Peyer's patch (tissue), 4 donors: ENCODE measurements around the gene TMBIM1. TPM values are rescaled to one million over a fixed set of nuclear protein-coding genes. Genes with fewer than 3 reads are reported as not detected.
A peak's percentile ranks its signal among the peaks of the same experiment; 100 is the strongest.

Experiments used
- DNase-seq, 3 donors: peaks; one replicate each; pipeline ENCODE4 v3.0.0-alpha.2; 2017 to 2019
- H3K27ac ChIP-seq, 4 donors: fragments of 200-600 bp; sonication (generic); one replicate each; pipeline ENCODE4 v1.5.1; 2016 to 2019
- H3K27me3 ChIP-seq, 2 donors: fragments of 200-600 bp; sonication (generic); one replicate each; pipeline ENCODE4 v1.5.1; 2019
- H3K36me3 ChIP-seq, 3 donors: fragments of 200-600 bp; sonication (generic); one replicate each; pipeline ENCODE4 v1.5.1; 2016 to 2019
- H3K4me1 ChIP-seq, 4 donors: fragments of 200-600 bp; sonication (generic); one replicate each; pipeline ENCODE4 v1.5.1; 2016 to 2019
- H3K4me3 ChIP-seq, 4 donors: fragments of 200-600 bp; sonication (generic); 1 replicate in 3 of 4; 2 replicates in 1 of 4; pipeline ENCODE4 v1.5.1; 2016 to 2019; ENCODE audit warnings: mild to moderate bottlenecking in 1 of 4
- H3K9me3 ChIP-seq, 4 donors: fragments of 200-600 bp; sonication (generic); one replicate each; pipeline ENCODE4 v1.5.1; 2016 to 2019; ENCODE audit warnings: mild to moderate bottlenecking in 1 of 4
- POLR2A ChIP-seq, 2 donors: fragments of 450-650 bp; IDR thresholded peaks; one replicate each; pipeline ENCODE4 v1.5.1; 2017; ENCODE audit warnings: antibody characterized with exemption in 2 of 2, mild to moderate bottlenecking in 2 of 2, moderate library complexity in 2 of 2
- total RNA-seq, 4 donors: library from RNA; depleted of rRNA; stranded (reverse); fragments of >200 nt; gene quantifications; one replicate each; pipeline ENCODE4 v1.1.0, GENCODE V29; 2016
- TF ChIP-seq, protein P1 (sequence below), 6 experiments: fragments of 450-650 bp in 4 of 6; fragments of 200-600 bp in 2 of 6; sonication (generic) in 1 of 6; IDR thresholded peaks; one replicate each; pipeline ENCODE4 v1.5.1; 2017 to 2019; ENCODE audit warnings: antibody characterized with exemption in 6 of 6, mild to moderate bottlenecking in 3 of 6, moderate library complexity in 1 of 6

TMBIM1 gene
- total RNA-seq, 4 donors from 2014 or later: 97.4 to 431 (median 280) TPM

DNA sequence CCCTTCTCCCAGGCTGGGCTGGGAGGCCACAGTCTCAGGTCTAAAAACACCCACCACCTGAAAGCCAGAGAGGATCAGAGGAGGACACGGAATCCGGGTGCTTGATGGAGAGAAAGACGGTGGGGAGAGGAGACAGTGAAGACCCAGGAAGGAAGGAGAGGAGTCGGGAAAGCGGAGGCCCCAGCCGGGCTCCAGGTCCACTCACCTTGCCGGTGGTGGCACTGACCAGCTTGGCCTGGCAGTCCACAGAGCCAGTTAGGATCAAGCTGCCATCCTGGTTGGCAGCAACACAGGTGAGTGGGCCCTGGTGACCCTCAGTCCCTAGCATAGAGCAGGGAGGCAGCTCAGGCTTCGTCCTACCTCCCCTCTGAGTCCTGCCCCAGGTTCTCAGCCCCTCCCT is 26.7 kb downstream of the TMBIM1 start:
- peak overlapping the region in 1 of 4 donors; percentile 87 for H3K27ac ChIP-seq
- H3K4me1 ChIP-seq: peaks cover 4 to 63% (median 8%) of the 10 kb centered on the region in 4 donors
- H3K27me3 ChIP-seq: no peaks in the 10 kb centered on the region
- H3K4me3 ChIP-seq: no peak overlapping the region
- H3K9me3 ChIP-seq: no peaks in the 10 kb centered on the region
- TF ChIP-seq, protein P1, sequence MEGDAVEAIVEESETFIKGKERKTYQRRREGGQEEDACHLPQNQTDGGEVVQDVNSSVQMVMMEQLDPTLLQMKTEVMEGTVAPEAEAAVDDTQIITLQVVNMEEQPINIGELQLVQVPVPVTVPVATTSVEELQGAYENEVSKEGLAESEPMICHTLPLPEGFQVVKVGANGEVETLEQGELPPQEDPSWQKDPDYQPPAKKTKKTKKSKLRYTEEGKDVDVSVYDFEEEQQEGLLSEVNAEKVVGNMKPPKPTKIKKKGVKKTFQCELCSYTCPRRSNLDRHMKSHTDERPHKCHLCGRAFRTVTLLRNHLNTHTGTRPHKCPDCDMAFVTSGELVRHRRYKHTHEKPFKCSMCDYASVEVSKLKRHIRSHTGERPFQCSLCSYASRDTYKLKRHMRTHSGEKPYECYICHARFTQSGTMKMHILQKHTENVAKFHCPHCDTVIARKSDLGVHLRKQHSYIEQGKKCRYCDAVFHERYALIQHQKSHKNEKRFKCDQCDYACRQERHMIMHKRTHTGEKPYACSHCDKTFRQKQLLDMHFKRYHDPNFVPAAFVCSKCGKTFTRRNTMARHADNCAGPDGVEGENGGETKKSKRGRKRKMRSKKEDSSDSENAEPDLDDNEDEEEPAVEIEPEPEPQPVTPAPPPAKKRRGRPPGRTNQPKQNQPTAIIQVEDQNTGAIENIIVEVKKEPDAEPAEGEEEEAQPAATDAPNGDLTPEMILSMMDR (IDR thresholded peaks at IDR 0.05): no peak
- no peak for TF ChIP-seq POLR2A (IDR thresholded peaks at IDR 0.05)
- no peak for DNase-seq
- peaks cover 0 to 42% (median 0%) of the 10 kb centered on the region in 3 donors for H3K36me3 ChIP-seq

GRCh38 chr2:218264773-218265561 is 27.3 kb downstream of the TMBIM1 start:
- DNase-seq: peak in 2 of 3 donors; percentile 82 to 83
- Histone ChIP-seq H3K9me3 (no peaks in the 10 kb centered on the region), H3K4me3 (peak overlapping the region in 1 of 4 donors; percentile 11), H3K27me3 (no peaks in the 10 kb centered on the region), H3K36me3 (peaks cover 0 to 42% (median 0%) of the 10 kb centered on the region in 3 donors), H3K4me1 (peaks cover 4 to 69% (median 8%) of the 10 kb centered on the region in 4 donors), H3K27ac (peak overlapping the region in 3 of 4 donors; percentile 79 to 87 (median 85))
- TF ChIP-seq POLR2A (IDR thresholded peaks at IDR 0.05): peak in 1 of 2 donors; percentile 28
- TF ChIP-seq, protein P1 (IDR thresholded peaks at IDR 0.05): no peak

DNA sequence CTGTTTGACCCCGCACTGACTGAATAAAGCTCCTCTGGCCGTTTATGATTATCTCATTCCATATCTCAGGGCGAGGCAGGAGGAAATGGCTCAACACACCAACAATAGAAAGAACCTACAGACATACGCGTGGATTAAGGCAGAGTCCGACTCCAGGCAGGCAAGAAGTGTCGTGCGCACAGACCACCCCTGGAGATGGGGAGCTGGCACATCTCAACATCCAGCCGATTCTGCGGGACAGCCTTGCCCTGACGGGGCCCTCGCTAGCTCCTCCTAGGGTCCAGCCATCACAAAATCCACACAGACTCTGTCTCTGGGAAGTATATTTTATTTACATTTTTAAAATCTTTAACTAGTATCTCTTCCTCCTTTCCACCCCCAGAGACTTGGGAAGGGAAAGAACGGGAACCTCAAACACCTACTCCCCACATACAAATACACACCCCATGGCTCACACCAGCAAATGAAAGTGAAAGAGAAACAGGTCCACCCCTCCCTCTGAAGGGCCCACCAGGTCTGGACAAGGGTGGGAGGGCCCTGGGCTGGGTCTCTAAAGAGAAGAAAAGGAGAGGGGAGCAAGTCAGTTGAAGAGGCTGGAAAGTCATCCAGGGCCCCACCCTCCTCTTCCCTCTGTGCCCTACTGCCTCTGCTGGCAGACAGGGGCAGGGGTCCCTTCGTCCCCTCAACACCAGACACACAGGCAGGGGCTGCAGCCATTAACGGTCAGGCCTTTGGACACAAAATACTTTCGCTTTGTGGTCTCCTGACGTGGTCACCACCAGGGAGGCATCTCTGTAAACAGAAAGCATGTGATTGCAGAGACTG is 28.3 kb downstream of the TMBIM1 start:
- Histone ChIP-seq H3K9me3 (no peaks in the 10 kb centered on the region), H3K27ac (peak overlapping the region in 3 of 4 donors; percentile 79 to 87 (median 85)), H3K27me3 (no peaks in the 10 kb centered on the region), H3K36me3 (peaks cover 0 to 42% (median 0%) of the 10 kb centered on the region in 3 donors), H3K4me1 (peaks cover 4 to 75% (median 7%) of the 10 kb centered on the region in 4 donors), H3K4me3 (peak overlapping the region in 1 of 4 donors; percentile 11)
- TF ChIP-seq, protein P1 (IDR thresholded peaks at IDR 0.05): peak in 1 of 6 experiments; percentile 26
- peak in 1 of 2 donors; percentile 16 for TF ChIP-seq POLR2A (IDR thresholded peaks at IDR 0.05)
- peak in 1 of 3 donors; percentile 64 for DNase-seq

DNA sequence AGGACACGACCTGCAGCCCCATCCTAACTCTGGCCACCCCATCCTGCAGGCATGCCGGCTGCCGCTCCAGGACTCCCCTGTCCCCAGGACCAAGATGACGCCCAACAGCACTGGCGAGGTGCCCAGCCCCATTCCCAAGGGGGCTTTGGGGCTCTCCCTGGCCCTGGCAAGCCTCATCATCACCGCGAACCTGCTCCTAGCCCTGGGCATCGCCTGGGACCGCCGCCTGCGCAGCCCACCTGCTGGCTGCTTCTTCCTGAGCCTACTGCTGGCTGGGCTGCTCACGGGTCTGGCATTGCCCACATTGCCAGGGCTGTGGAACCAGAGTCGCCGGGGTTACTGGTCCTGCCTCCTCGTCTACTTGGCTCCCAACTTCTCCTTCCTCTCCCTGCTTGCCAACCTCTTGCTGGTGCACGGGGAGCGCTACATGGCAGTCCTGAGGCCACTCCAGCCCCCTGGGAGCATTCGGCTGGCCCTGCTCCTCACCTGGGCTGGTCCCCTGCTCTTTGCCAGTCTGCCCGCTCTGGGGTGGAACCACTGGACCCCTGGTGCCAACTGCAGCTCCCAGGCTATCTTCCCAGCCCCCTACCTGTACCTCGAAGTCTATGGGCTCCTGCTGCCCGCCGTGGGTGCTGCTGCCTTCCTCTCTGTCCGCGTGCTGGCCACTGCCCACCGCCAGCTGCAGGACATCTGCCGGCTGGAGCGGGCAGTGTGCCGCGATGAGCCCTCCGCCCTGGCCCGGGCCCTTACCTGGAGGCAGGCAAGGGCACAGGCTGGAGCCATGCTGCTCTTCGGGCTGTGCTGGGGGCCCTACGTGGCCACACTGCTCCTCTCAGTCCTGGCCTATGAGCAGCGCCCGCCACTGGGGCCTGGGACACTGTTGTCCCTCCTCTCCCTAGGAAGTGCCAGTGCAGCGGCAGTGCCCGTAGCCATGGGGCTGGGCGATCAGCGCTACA is 29.4 kb downstream of the TMBIM1 start:
- Histone ChIP-seq H3K4me1 (peaks cover 0 to 76% (median 6%) of the 10 kb centered on the region in 4 donors), H3K27me3 (no peaks in the 10 kb centered on the region), H3K9me3 (no peaks in the 10 kb centered on the region), H3K4me3 (no peak overlapping the region), H3K36me3 (peaks cover 0 to 42% (median 0%) of the 10 kb centered on the region in 3 donors), H3K27ac (peak overlapping the region in 3 of 4 donors; percentile 79 to 87 (median 85))
- no peak for DNase-seq
- TF ChIP-seq, protein P1 (IDR thresholded peaks at IDR 0.05): no peak
- no peak for TF ChIP-seq POLR2A (IDR thresholded peaks at IDR 0.05)
